Esophagus squamous epithelium (tissue), 4 donors: ENCODE data around the gene ZNF608.

Experiments
- CTCF ChIP-seq, 6 experiments: fragments of 450-650 bp in 4 of 6; fragments of 200-600 bp in 2 of 6; sonication (generic) in 2 of 6; IDR thresholded peaks; one replicate each; pipeline ENCODE4 v1.5.1; 2016 to 2019; ENCODE audit warnings: antibody characterized with exemption in 6 of 6, mild to moderate bottlenecking in 4 of 6, moderate library complexity in 4 of 6
- POLR2A ChIP-seq, 4 donors: fragments of 450-650 bp; IDR thresholded peaks; one replicate each; pipeline ENCODE4 v1.6.1; 2017; ENCODE audit warnings: antibody characterized with exemption in 4 of 4, mild to moderate bottlenecking in 4 of 4, moderate library complexity in 3 of 4

GRCh38 chr5:124760608-124761007 lies 14.2 kb upstream of the ZNF608 start:
- TF ChIP-seq CTCF (IDR thresholded peaks at IDR 0.05) (no peak), POLR2A (IDR thresholded peaks at IDR 0.05) (no peak)
